K562 (cell line): Measurements from ENCODE around the gene TPD52L1. TPM values are rescaled to one million over a fixed set of nuclear protein-coding genes. Genes with fewer than 3 reads are reported as not detected.
A peak's percentile ranks its signal among the peaks of the same experiment; 100 is the strongest.

Source experiments
- CBX8 ChIP-seq: fragments of 200-600 bp; sonication (generic); IDR thresholded peaks from 2 replicates; pipeline ENCODE4 v1.6.1; 2012; ENCODE audit warnings: borderline replicate concordance, mixed run types, low read depth, mild to moderate bottlenecking, moderate library complexity, mixed read lengths, low read length, control low read depth, inconsistent platforms; ENCODE audit not compliant: poor library complexity, severe bottlenecking; ENCODE audit errors: extremely low read depth
- NRF1 ChIP-seq, 2 experiments: fragments of 450-650 bp; IDR thresholded peaks in 1 of 2; conservative IDR thresholded peaks in 1 of 2; 2 replicates each; pipeline ENCODE4 v1.6.1; 2014; ENCODE audit warnings: mild to moderate bottlenecking in 2 of 2
- YY1 ChIP-seq, 3 experiments: IDR thresholded peaks; 2 replicates each; pipeline ENCODE4 v1.6.1; 2011; ENCODE audit warnings: low read length in 2 of 3, mild to moderate bottlenecking in 2 of 3, moderate library complexity in 2 of 3, borderline replicate concordance in 1 of 3, control low read depth in 1 of 3, low read depth in 1 of 3; ENCODE audit not compliant: insufficient read depth in 3 of 3, insufficient replicate concordance in 2 of 3, control insufficient read depth in 1 of 3, insufficient read length in 1 of 3; ENCODE audit errors: extremely low read depth in 1 of 3
- polyA plus RNA-seq, 8 experiments: library from polyadenylated mRNA; depleted of rRNA in 4 of 8; stranded (reverse) in 5 of 8; unstranded in 3 of 8; fragments of >200 nt; fragmentation: Nextera tagmentation in 2 of 8; fragmentation: Illumina TruSeq in 1 of 8; extraction: Ambion mirVana in 2 of 8; extraction: Trizol in 1 of 8; gene quantifications; 2 replicates each; pipeline versions ENCODE4 v1.2.1 to v1.2.3, GENCODE V29; 2011 to 2014; ENCODE audit warnings: inconsistent platforms in 1 of 8, missing spikeins in 1 of 8
- total RNA-seq, 7 experiments: library from RNA; depleted of rRNA in 6 of 7; stranded (reverse); fragments of >200 nt in 6 of 7; fragmentation: Illumina TruSeq in 2 of 7; extraction: Trizol in 2 of 7; gene quantifications; 2 replicates each; pipeline versions ENCODE4 v1.2.1 to v1.2.3, GENCODE V29; 2011 to 2021; ENCODE audit warnings: low replicate concordance in 1 of 7
- TF ChIP-seq, protein P1 (sequence below), 2 experiments: fragments of 450-650 bp; IDR thresholded peaks; 2 replicates each; pipeline ENCODE4 v1.6.1; 2016; ENCODE audit warnings: mild to moderate bottlenecking in 2 of 2, borderline replicate concordance in 1 of 2, low read depth in 1 of 2, moderate library complexity in 1 of 2
- TF ChIP-seq, protein P2 (sequence below): sonication (generic); formaldehyde crosslinking; IDR thresholded peaks from 2 replicates; pipeline ENCODE4 v1.5.0; 2020; ENCODE audit warnings: missing genetic modification reagents
- TF ChIP-seq, protein P3 (sequence below): fragments of 450-650 bp; IDR thresholded peaks from 2 replicates; pipeline ENCODE4 v1.6.1; 2016; ENCODE audit warnings: low read depth

Gene TPD52L1
- total and polyA plus RNA-seq, 9 of the 15 experiments (the other 6 are each of a cell fraction or from before 2014, with no cell fraction given), result 12.9 to 149 (median 75.7) TPM

GRCh38 chr6:125153391-125154117 is at the start of gene TPD52L1 (continued):
- TF ChIP-seq CBX8 (no peak), NRF1 (conservative IDR thresholded peaks at IDR 0.05 in 1 of 2, IDR thresholded peaks at IDR 0.05 in 1 of 2) (peak; percentile 8 to 42; a peak in 2 of 4 replicates), YY1 (IDR thresholded peaks at IDR 0.05; ENCODE audit: borderline replicate concordance in 1 of 3, control insufficient read depth in 1 of 3, extremely low read depth in 1 of 3, insufficient read depth in 3 of 3, insufficient read length in 1 of 3, insufficient replicate concordance in 2 of 3, low read depth in 1 of 3, low read length in 2 of 3) (peak in 2 of 3 experiments; percentile 69 to 73)
- TF ChIP-seq, protein P1, sequence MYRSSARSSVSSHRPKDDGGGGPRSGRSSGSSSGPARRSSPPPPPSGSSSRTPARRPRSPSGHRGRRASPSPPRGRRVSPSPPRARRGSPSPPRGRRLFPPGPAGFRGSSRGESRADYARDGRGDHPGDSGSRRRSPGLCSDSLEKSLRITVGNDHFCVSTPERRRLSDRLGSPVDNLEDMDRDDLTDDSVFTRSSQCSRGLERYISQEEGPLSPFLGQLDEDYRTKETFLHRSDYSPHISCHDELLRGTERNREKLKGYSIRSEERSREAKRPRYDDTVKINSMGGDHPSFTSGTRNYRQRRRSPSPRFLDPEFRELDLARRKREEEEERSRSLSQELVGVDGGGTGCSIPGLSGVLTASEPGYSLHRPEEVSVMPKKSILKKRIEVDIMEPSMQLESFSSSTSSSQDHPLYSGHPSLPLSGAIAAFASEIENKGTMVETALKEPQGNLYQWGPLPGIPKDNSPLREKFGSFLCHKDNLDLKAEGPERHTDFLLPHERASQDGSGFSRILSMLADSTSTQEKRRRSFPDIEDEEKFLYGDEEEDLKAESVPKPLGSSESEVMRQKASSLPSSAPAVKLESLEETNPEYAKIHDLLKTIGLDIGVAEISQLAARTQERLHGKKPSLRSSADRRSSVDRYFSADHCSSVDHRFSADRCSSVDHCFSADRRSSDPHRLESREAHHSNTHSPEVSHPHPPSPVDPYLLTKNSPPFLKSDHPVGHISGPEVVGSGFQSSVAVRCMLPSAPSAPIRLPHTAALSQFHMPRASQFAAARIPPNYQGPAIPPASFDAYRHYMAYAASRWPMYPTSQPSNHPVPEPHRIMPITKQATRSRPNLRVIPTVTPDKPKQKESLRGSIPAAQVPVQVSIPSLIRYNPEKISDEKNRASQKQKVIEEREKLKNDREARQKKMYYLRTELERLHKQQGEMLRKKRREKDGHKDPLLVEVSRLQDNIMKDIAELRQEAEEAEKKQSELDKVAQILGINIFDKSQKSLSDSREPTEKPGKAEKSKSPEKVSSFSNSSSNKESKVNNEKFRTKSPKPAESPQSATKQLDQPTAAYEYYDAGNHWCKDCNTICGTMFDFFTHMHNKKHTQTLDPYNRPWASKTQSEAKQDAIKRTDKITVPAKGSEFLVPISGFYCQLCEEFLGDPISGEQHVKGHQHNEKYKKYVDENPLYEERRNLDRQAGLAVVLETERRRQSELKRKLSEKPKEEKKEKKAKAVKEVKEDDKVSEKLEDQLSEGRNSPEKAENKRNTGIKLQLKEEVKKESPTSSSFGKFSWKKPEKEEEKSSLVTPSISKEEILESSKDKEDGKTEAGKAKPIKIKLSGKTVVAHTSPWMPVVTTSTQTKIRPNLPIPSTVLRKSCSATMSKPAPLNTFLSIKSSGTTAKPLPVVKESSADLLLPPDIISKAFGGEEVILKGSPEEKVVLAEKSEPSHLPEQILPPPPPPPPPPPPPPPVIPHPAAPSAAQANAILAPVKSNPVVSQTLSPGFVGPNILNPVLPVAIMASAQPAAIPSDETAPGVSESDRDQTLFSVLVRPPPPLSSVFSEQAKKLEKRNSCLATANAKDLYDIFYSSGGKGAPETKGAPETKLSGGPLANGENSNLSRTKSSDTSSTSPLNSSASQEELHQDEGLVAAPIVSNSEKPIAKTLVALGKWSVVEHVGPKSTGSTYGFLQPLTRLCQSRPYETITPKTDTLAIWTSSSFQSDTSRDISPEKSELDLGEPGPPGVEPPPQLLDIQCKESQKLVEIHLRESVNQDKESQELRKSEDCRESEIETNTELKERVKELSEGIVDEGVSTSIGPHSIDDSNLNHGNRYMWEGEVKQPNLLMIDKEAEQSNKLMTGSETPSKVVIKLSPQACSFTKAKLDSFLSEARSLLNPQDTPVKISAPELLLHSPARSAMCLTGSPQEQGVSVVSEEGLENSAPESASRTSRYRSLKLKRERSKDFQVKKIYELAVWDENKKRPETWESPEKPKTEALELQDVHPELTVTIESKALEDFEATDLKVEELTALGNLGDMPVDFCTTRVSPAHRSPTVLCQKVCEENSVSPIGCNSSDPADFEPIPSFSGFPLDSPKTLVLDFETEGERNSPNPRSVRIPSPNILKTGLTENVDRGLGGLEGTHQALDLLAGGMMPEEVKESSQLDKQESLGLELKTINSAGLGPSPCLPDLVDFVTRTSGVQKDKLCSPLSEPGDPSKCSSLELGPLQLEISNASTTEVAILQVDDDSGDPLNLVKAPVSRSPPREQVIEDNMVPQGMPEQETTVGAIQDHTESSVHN (IDR thresholded peaks at IDR 0.05; ENCODE audit: borderline replicate concordance in 1 of 2, low read depth in 1 of 2), result no peak
- TF ChIP-seq, protein P2, sequence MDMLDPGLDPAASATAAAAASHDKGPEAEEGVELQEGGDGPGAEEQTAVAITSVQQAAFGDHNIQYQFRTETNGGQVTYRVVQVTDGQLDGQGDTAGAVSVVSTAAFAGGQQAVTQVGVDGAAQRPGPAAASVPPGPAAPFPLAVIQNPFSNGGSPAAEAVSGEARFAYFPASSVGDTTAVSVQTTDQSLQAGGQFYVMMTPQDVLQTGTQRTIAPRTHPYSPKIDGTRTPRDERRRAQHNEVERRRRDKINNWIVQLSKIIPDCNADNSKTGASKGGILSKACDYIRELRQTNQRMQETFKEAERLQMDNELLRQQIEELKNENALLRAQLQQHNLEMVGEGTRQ (CRISPR knock-in tag), result no peak
- TF ChIP-seq, protein P3, sequence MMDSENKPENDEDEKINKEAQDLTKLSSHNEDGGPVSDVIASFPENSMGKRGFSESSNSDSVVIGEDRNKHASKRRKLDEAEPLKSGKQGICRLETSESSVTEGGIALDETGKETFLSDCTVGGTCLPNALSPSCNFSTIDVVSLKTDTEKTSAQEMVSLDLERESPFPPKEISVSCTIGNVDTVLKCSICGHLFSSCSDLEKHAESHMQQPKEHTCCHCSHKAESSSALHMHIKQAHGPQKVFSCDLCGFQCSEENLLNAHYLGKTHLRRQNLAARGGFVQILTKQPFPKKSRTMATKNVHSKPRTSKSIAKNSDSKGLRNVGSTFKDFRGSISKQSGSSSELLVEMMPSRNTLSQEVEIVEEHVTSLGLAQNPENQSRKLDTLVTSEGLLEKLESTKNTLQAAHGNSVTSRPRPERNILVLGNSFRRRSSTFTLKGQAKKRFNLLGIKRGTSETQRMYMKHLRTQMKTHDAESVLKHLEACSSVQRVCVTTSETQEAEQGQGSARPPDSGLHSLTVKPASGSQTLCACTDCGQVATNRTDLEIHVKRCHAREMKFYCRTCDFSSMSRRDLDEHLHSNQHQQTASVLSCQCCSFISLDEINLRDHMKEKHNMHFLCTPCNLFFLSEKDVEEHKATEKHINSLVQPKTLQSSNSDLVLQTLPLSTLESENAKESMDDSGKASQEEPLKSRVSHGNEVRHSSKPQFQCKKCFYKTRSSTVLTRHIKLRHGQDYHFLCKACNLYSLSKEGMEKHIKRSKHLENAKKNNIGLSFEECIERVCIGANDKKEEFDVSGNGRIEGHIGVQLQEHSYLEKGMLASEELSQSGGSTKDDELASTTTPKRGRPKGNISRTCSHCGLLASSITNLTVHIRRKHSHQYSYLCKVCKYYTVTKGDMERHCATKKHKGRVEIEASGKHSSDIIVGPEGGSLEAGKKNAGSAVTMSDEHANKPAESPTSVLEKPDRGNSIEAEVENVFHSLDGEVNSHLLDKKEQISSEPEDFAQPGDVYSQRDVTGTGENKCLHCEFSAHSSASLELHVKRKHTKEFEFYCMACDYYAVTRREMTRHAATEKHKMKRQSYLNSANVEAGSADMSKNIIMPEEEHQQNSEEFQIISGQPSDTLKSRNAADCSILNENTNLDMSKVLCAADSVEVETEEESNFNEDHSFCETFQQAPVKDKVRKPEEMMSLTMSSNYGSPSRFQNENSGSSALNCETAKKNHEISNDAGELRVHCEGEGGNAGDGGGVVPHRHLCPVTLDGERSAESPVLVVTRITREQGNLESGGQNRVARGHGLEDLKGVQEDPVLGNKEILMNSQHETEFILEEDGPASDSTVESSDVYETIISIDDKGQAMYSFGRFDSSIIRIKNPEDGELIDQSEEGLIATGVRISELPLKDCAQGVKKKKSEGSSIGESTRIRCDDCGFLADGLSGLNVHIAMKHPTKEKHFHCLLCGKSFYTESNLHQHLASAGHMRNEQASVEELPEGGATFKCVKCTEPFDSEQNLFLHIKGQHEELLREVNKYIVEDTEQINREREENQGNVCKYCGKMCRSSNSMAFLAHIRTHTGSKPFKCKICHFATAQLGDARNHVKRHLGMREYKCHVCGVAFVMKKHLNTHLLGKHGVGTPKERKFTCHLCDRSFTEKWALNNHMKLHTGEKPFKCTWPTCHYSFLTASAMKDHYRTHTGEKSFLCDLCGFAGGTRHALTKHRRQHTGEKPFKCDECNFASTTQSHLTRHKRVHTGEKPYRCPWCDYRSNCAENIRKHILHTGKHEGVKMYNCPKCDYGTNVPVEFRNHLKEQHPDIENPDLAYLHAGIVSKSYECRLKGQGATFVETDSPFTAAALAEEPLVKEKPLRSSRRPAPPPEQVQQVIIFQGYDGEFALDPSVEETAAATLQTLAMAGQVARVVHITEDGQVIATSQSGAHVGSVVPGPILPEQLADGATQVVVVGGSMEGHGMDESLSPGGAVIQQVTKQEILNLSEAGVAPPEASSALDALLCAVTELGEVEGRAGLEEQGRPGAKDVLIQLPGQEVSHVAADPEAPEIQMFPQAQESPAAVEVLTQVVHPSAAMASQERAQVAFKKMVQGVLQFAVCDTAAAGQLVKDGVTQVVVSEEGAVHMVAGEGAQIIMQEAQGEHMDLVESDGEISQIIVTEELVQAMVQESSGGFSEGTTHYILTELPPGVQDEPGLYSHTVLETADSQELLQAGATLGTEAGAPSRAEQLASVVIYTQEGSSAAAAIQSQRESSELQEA, result no peak
